ENCODE results near the gene PLPPR5. TPM values are rescaled to one million over a fixed set of nuclear protein-coding genes. Genes with fewer than 3 reads are reported as not detected.

Gene PLPPR5
- total and polyA plus RNA-seq, 9 of the 15 experiments (the other 6 are each of a cell fraction or from before 2014, with no cell fraction given): not detected

- TF ChIP-seq GABPB1 (CRISPR knock-in tag; IDR thresholded peaks at IDR 0.05): no peak
- no peak for TF ChIP-seq CUX1 (CRISPR knock-in tag; IDR thresholded peaks at IDR 0.05)
- no peak for TF ChIP-seq ETV5 (CRISPR knock-in tag; IDR thresholded peaks at IDR 0.05; ENCODE audit: low read depth)
- TF ChIP-seq ZNF347 (CRISPR knock-in tag; IDR thresholded peaks at IDR 0.05; ENCODE audit: low read depth): no peak
- no peak for TF ChIP-seq MED1 (CRISPR knock-in tag; IDR thresholded peaks at IDR 0.05; ENCODE audit: borderline replicate concordance)
- TF ChIP-seq ZNF23 (CRISPR knock-in tag; IDR thresholded peaks at IDR 0.05): no peak
- no peak for TF ChIP-seq ZNF583 (CRISPR knock-in tag; IDR thresholded peaks at IDR 0.05)
- no peak for TF ChIP-seq PURB (CRISPR knock-in tag; IDR thresholded peaks at IDR 0.05; ENCODE audit: low read depth)
- no peak for TF ChIP-seq ZKSCAN1 (IDR thresholded peaks at IDR 0.05; ENCODE audit: low read depth, low read length)
- no peak for TF ChIP-seq HMBOX1 (IDR thresholded peaks at IDR 0.05)
Measured at GRCh38 chr1:98940069-98940721, 64.5 kb downstream of the PLPPR5 start (continued).
